GM12878 (cell line): ENCODE results near the gene ANKRD33B. TPM values are rescaled to one million over a fixed set of nuclear protein-coding genes. Genes with fewer than 3 reads are reported as not detected.

Experiments
- ATF7 ChIP-seq: fragments of 450-650 bp; IDR thresholded peaks from 2 replicates; pipeline ENCODE4 v1.6.1; 2016; ENCODE audit warnings: low read depth, mild to moderate bottlenecking
- E4F1 ChIP-seq: fragments of 450-650 bp; IDR thresholded peaks from 2 replicates; pipeline ENCODE4 v1.6.1; 2018; ENCODE audit warnings: borderline replicate concordance, mild to moderate bottlenecking; ENCODE audit not compliant: partially characterized antibody
- EP300 ChIP-seq, 2 experiments: fragments of 150-350 bp in 1 of 2; IDR thresholded peaks; 2 replicates each; pipeline ENCODE4 v1.6.1; 2011 to 2012; ENCODE audit warnings: low read depth in 2 of 2, low read length in 2 of 2, borderline replicate concordance in 1 of 2, improper control_type of control experiment in 1 of 2, inconsistent platforms in 1 of 2; ENCODE audit not compliant: control insufficient read depth in 1 of 2
- HSF1 ChIP-seq: fragments of 150-350 bp; IDR thresholded peaks from 2 replicates; pipeline ENCODE4 v1.6.1; 2014; ENCODE audit warnings: mild to moderate bottlenecking, low read depth, low read length
- IRF4 ChIP-seq: IDR thresholded peaks from 2 replicates; pipeline ENCODE4 v1.6.1; 2011; ENCODE audit warnings: low read depth, low read length
- MEF2A ChIP-seq: IDR thresholded peaks from 2 replicates; pipeline ENCODE4 v1.6.1; 2011; ENCODE audit warnings: low read depth, mild to moderate bottlenecking, low read length, moderate library complexity; ENCODE audit not compliant: insufficient read depth
- NFIC ChIP-seq: IDR thresholded peaks from 2 replicates; pipeline ENCODE4 v1.6.1; 2012; ENCODE audit warnings: low read depth, mild to moderate bottlenecking, inconsistent platforms, low read length, moderate library complexity
- NFXL1 ChIP-seq: fragments of 450-650 bp; IDR thresholded peaks from 2 replicates; pipeline ENCODE4 v1.6.1; 2017; ENCODE audit warnings: antibody characterized with exemption, mild to moderate bottlenecking, borderline replicate concordance
- NR2F1 ChIP-seq: fragments of 450-650 bp; conservative IDR thresholded peaks from 2 replicates; pipeline ENCODE4 v1.6.1; 2017; ENCODE audit warnings: mild to moderate bottlenecking
- PBX3 ChIP-seq: IDR thresholded peaks from 2 replicates; pipeline ENCODE4 v1.6.1; 2011; ENCODE audit warnings: mild to moderate bottlenecking, low read depth, low read length, moderate library complexity; ENCODE audit not compliant: insufficient replicate concordance
- POU2F2 ChIP-seq: IDR thresholded peaks from 3 replicates; pipeline ENCODE4 v1.6.1; 2011; ENCODE audit warnings: low read depth, mild to moderate bottlenecking, low read length, borderline replicate concordance
- SKIL ChIP-seq: fragments of 450-650 bp; IDR thresholded peaks from 2 replicates; pipeline ENCODE4 v1.6.1; 2017; ENCODE audit warnings: mild to moderate bottlenecking, low read depth, inconsistent platforms; ENCODE audit not compliant: poor library complexity, severe bottlenecking
- TARDBP ChIP-seq: IDR thresholded peaks from 2 replicates; pipeline ENCODE4 v1.6.1; 2016; ENCODE audit warnings: borderline replicate concordance
- ZBED1 ChIP-seq: IDR thresholded peaks from 2 replicates; pipeline ENCODE4 v1.6.1; 2016; ENCODE audit warnings: borderline replicate concordance
- ZBTB11 ChIP-seq: fragments of 450-650 bp; formaldehyde crosslinking; IDR thresholded peaks from 2 replicates; pipeline ENCODE4 v1.5.0; 2022; ENCODE audit warnings: mild to moderate bottlenecking, missing genetic modification characterization
- polyA plus RNA-seq, 11 experiments: library from polyadenylated mRNA; depleted of rRNA in 4 of 11; unstranded in 6 of 11; stranded (reverse) in 5 of 11; fragments of >200 nt; fragmentation: Nextera tagmentation in 4 of 11; fragmentation: Illumina TruSeq in 1 of 11; extraction: Ambion mirVana in 4 of 11; extraction: Trizol in 1 of 11; gene quantifications; 1 replicate in 1 of 11; 2 replicates in 10 of 11; pipeline versions ENCODE4 v1.2.1 to v1.2.3, GENCODE V29; 2011 to 2016; ENCODE audit warnings: inconsistent platforms in 2 of 11, missing spikeins in 2 of 11, low read depth in 1 of 11
- total RNA-seq, 4 experiments: library from RNA; depleted of rRNA in 3 of 4; stranded (reverse); fragments of >200 nt in 3 of 4; fragmentation: Illumina TruSeq in 1 of 4; extraction: Trizol in 1 of 4; gene quantifications; 2 replicates each; pipeline versions ENCODE4 v1.2.1 to v1.2.3, GENCODE V29; 2013 to 2021

The ANKRD33B gene
- total and polyA plus RNA-seq, 10 of the 15 experiments (the other 5 are each of a cell fraction or from before 2014, with no cell fraction given): 4.9 to 61.6 (median 15.6) TPM

GRCh38 chr5:10600626-10601245 is 36.9 kb downstream of the ANKRD33B start (continued):
- TF ChIP-seq HSF1 (no peak), NFIC (peak; percentile 86), NR2F1 (peak; percentile 53), MEF2A (0 out of 2 replicates have a peak, but pooled peaks have one; percentile 46), SKIL (peak; percentile 75), PBX3 (peak; percentile 82), ZBED1 (peak; percentile 44; the same call in 1 of the 2 replicates), POU2F2 (peak; percentile 62; the same call in 1 of the 3 replicates), IRF4 (peak; percentile 61; the same call in 1 of the 2 replicates), NFXL1 (0 out of 2 replicates have a peak, but pooled peaks have one; percentile 76), TARDBP (no peak), ATF7 (0 out of 2 replicates have a peak, but pooled peaks have one; percentile 25), ZBTB11 (CRISPR knock-in tag) (no peak), EP300 (IDR thresholded peaks at IDR 0.05; ENCODE audit: borderline replicate concordance in 1 of 2, control insufficient read depth in 1 of 2, low read depth in 2 of 2, low read length in 2 of 2) (peak in 1 of 2 experiments; percentile 84; a peak in 2 of 4 replicates), E4F1 (no peak)
